SK-N-SH (cell line): ENCODE results near the gene PLEKHG5.

Experiments
- CHD2 ChIP-seq: fragments of 150-350 bp; IDR thresholded peaks from 2 replicates; pipeline ENCODE4 v1.6.1; 2018; ENCODE audit warnings: low read length; ENCODE audit not compliant: partially characterized antibody
- CTCF ChIP-seq: fragments of 200-600 bp; sonication (generic); IDR thresholded peaks from 2 replicates; pipeline ENCODE4 v1.6.1; 2017; ENCODE audit warnings: antibody characterized with exemption, mild to moderate bottlenecking, moderate library complexity
- EZH2phosphoT487 ChIP-seq: fragments of 200-600 bp; sonication (generic); IDR thresholded peaks from 2 replicates; pipeline ENCODE4 v1.6.1; 2017; ENCODE audit warnings: low read depth, mixed run types, mild to moderate bottlenecking, antibody characterized with exemption, moderate library complexity, borderline replicate concordance
- GABPA ChIP-seq: IDR thresholded peaks from 2 replicates; pipeline ENCODE4 v1.4.0; 2012; ENCODE audit warnings: low read depth, mild to moderate bottlenecking
- JUND ChIP-seq: IDR thresholded peaks from 2 replicates; pipeline ENCODE4 v1.4.0; 2012
- MAX ChIP-seq: IDR thresholded peaks from 2 replicates; pipeline ENCODE4 v1.4.0; 2012; ENCODE audit warnings: low read depth
- NFIC ChIP-seq: IDR thresholded peaks from 2 replicates; pipeline ENCODE4 v1.4.0; 2012; ENCODE audit warnings: borderline replicate concordance
- POLR2AphosphoS5 ChIP-seq: IDR thresholded peaks from 2 replicates; pipeline ENCODE4 v1.6.1; 2012; ENCODE audit warnings: low read depth, low read length
- RAD21 ChIP-seq: IDR thresholded peaks from 2 replicates; pipeline ENCODE4 v1.6.1; 2012; ENCODE audit warnings: mild to moderate bottlenecking, low read length
- RCOR1 ChIP-seq: fragments of 150-350 bp; IDR thresholded peaks from 2 replicates; pipeline ENCODE4 v1.6.1; 2017; ENCODE audit warnings: antibody characterized with exemption, low read length
- REST ChIP-seq: IDR thresholded peaks from 2 replicates; pipeline ENCODE4 v1.6.1; 2012; ENCODE audit warnings: mild to moderate bottlenecking, low read depth, low read length, moderate library complexity
- SMC3 ChIP-seq: IDR thresholded peaks from 2 replicates; pipeline ENCODE4 v1.6.1; 2012; ENCODE audit warnings: low read depth, low read length, improper control_type of control experiment
- TCF12 ChIP-seq: IDR thresholded peaks from 2 replicates; pipeline ENCODE4 v1.4.0; 2012
- ZBTB33 ChIP-seq: IDR thresholded peaks from 2 replicates; pipeline ENCODE4 v1.4.0; 2012; ENCODE audit warnings: low read depth, borderline replicate concordance

- TF ChIP-seq CTCF (peak; percentile 83), POLR2AphosphoS5 (no peak), RCOR1 (no peak), CHD2 (no peak), EZH2phosphoT487 (no peak), MAX (no peak), SMC3 (peak; percentile 59), JUND (no peak), REST (no peak), RAD21 (peak; percentile 70), ZBTB33 (no peak), GABPA (no peak), TCF12 (no peak), NFIC (no peak)
Observed at GRCh38 chr1:6438047-6438525, 53.4 kb downstream of the PLEKHG5 start.
